CD4-positive, alpha-beta T cell treated with Interleukin-1 beta for 1 hour (primary cell): ENCODE measurements around the gene SLC2A9.
"Not testable (repeated sequence)": the region's sequence is repeated elsewhere in the genome, so short reads cannot be mapped to it uniquely, and the experiment has no call there.

Experiments used
- DNase-seq, 2 donors: peaks; one replicate each; pipeline ENCODE4 v3.0.0-alpha.2; 2020 to 2022

Gene SLC2A9

GRCh38 chr4:9994246-9994847 lies 26.9 kb downstream of the SLC2A9 start:
- DNase-seq, result no peak

- no peak for DNase-seq
These were observed 31.2 kb downstream of the SLC2A9 start for GRCh38 chr4:9989918-9990635.

GRCh38 chr4:9988933-9989332 lies 32.4 kb downstream of the SLC2A9 start:
- no peak for DNase-seq

- no peak for DNase-seq
These were observed 32.9 kb downstream of the SLC2A9 start for GRCh38 chr4:9988363-9988749.

DNA sequence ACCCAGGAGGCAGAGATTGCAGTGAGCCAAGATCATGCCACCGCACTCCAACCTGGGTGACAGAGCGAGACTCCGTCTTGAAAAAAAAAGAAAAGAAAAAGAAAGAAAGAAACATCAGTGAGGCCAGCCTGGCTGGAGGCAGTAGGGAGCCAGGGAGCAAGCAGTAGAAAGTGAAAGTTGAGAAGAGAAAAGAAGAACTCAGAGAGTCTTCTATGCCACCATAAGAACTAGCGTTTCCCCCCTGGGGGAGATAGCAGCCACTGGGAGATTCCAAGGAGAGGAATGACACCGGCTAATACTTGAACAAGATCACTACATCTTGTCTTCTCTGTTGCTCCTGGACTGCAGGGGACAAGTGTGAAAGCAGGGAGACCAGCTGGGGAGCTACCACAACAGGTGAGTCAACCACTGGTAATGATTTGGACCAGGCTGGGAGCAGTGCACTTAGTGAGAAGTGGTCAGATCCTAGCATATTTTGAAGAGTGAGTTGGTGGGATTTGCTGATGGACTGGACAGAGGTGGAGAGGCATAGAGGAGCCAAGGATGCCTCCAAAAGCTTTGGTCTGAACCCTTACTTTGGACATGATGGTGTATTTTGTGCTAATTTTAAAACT lies 33.4 kb downstream of the SLC2A9 start:
- DNase-seq, result no peak

DNA sequence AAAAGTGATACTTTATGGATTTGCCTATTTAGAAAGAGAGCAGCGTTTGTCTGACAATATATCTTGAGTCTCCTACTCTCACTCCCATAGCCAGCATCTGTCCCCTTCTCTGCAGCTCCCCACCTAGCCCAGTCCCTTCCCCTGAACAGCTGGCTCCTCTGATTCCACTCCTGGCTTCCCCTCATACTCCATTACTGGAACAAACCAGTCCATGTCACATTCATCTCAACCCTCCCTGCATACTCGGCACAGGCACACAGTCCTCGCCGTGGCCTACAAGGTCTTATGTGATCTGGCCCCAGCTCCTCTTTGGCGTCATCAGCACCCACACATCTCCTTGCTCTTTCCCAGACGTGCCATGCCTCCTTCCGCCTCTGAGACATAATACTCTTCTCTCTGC lies 36.7 kb downstream of the SLC2A9 start:
- no peak for DNase-seq

DNA sequence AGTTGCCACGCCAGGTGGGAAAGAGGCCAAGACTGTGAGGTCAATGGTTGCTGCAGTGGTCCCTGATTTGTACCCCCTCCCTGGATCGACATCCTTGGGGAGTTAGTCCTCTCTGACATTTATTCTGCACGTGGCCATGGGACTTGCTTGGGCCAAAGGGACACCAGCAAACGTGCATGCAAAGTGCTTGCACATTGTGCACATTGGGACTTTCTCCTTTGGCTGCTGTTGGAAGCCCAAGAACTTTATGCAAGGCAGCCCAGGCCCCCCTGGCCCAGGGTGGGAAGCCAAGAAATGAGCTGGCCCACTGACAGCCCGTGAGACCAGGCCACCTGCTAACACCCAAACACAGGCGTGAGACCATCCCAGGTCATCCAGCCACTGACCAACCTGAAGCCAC lies 38.1 kb downstream of the SLC2A9 start:
- DNase-seq, result no peak

- DNase-seq, result not testable (repeated sequence)
These were observed 39.4 kb downstream of the SLC2A9 start for GRCh38 chr4:9981899-9982298.

DNA sequence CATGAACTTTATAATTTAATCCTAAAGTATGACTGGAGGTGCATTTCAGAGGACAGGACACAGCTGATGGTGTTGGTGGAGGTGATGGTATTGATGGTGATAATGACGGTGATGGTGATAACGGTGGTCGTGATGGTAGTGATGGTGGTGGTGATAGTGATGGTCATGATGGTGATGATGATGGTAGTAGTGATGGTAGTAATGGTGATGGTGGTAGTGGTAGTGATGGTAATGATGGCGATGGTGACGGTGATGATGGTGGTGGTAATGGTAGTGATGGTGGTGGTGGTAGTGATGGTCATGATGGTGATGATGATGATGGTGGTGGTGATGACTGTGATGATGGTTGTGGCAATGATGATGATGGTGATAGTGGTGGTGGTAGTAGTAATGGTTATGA lies 40.4 kb downstream of the SLC2A9 start:
- DNase-seq, result no peak

DNA sequence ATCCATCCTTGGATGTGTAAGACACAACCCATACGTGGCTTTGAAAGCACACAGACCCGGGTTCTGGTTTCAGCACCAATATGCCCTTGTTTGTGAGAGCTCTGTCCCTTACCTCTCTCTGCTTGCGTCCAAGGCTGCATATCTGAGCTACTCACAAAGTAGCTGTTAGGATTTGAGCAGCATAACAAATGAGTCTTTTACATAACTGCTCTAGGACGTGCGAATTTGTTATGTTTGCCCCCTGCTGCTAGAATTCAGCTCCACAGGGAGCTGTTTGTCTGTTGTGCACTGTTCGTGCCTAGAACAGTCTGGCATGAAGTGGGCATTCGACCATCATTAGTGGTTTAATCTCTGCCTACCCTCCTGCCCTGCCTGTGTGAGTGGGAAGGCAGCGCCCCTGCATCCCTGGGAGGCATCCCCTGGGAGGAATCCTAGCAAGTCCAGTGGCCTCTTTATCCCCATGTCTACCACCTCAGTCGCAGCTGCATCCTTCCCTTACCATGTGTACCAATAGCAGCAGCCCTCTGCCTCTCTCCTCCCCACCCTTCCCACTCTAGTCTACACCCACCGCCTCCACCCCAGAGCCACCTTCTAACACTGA lies 42.1 kb downstream of the SLC2A9 start:
- DNase-seq, result no peak

GRCh38 chr4:9977518-9978031 lies 43.7 kb downstream of the SLC2A9 start:
- DNase-seq, result no peak

DNA sequence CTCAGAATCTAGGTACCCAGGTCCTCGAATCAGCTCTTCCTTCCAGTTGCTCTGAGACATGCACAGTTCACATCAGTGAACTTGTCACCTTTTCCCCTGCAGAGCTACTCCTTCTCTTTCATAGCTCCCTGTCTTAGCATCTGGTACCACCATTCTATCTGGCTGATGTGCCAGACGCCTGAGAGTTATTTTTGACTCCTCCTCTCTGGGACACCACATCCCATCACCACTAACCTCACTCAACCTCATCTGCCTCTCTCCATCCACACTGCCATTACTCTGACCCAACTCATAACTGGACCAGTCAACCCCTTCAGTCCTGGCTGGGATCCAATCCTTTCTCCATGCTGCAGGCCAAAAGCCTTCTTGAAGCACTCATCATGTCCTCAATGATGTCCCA lies 44.5 kb downstream of the SLC2A9 start:
- DNase-seq, result no peak

- DNase-seq, result no peak
These were observed 45.0 kb downstream of the SLC2A9 start for GRCh38 chr4:9976293-9976692.

DNA sequence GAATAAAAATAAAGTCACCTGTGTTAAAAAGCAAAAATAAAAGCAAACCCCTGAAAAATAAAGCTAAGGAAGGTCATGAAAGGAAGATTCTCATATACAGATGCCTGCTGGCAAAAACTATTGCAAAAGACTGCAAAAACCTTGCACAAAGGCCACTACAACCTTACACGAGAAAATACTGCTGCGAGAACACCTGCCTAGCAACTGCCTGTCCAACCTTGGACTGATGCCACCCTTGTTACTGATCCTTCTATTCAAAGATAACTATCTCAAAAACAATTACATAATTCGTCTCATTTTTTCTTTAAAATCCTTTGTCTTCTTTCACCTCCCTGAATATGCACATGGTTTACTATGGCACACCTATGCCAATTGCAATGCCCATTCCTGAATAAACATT lies 49.6 kb downstream of the SLC2A9 start:
- DNase-seq, result no peak

DNA sequence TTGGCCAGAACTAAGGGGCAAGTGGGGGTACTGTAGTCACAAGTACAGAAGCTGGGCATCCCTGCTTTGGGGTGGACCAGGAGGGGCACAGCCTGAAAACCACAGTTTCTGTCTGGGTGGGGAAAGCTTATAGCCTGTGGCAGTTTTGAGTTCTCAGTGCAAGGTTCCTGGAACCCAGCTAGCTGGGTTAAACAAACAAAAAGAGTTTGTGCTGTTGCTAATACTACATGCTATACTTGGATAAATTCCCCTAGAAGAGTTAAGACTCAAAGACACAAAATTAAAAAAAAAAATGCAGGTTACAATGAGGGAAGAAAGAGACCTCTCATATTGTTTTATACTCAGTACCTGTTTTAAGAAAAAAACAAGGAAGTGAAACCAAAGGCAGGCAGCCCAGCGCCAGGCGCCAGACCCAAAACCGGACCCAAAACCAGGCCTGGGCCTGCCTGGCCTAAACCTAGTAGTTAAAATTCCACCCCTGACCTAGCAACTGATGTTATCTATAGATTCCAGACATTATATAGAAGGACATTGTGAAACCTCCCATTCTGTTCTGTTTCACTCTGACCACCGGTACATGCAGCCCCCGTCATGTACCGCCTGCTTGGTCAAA lies 50.8 kb downstream of the SLC2A9 start:
- peak in 1 of 2 donors; percentile 20 for DNase-seq

- DNase-seq, result no peak
These were observed 51.5 kb downstream of the SLC2A9 start for GRCh38 chr4:9969526-9970398.

- DNase-seq, result no peak
These were observed 52.8 kb downstream of the SLC2A9 start for GRCh38 chr4:9968472-9968871.

DNA sequence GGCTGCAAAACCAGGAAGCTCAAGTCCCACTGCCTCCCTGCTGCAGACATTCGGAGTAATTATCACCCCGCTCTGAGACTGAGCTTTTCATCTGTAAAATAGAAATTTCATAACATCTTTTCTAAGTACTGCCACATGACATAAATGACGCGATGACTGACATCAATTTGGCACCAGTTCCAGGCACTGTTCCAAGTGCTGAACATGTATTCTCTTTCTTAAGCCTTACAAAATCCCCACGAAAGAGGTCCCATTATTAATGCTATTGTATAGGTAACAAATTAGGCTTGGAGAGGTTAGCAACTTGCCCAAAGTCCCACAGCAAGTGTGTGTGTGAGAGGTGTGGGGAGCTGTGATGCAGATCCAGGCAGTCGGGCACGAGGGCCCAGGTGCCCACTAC lies 56.4 kb downstream of the SLC2A9 start:
- no peak for DNase-seq

GRCh38 chr4:9963328-9963727 lies 58.0 kb downstream of the SLC2A9 start:
- no peak for DNase-seq

GRCh38 chr4:9962611-9963314 lies 58.5 kb downstream of the SLC2A9 start:
- DNase-seq, result no peak

- DNase-seq, result no peak
These were observed 66.8 kb downstream of the SLC2A9 start for GRCh38 chr4:9954468-9954867.

- no peak for DNase-seq
These were observed 68.2 kb downstream of the SLC2A9 start for GRCh38 chr4:9953089-9953488.
